ENCODE measurements around the gene TEN1. TPM values are rescaled to one million over a fixed set of nuclear protein-coding genes. Genes with fewer than 3 reads are reported as not detected.

TEN1 gene
- total RNA-seq, 1 experiment from 2014 or later = 58.3 TPM

- Histone ChIP-seq H3K27ac (ENCODE audit: low read length) (no peak overlapping the region), H3K4me1 (ENCODE audit: insufficient read depth, low read length) (no peaks in the 10 kb centered on the region), H3F3A (ENCODE audit: low read length, unreplicated experiment) (no peaks in the 10 kb centered on the region), H4K20me1 (ENCODE audit: low read length) (no peaks in the 10 kb centered on the region), H3K4me3 (ENCODE audit: low read length) (no peak overlapping the region), H3K9ac (ENCODE audit: low read length) (no peak overlapping the region), H3K36me3 (ENCODE audit: low read depth, low read length) (no peaks in the 10 kb centered on the region), H3K9me2 (replicated peaks; ENCODE audit: low read length) (no peaks in the 10 kb centered on the region), H2AFZ (ENCODE audit: low read length) (no peak overlapping the region), H3K27me3 (ENCODE audit: low read length) (no peaks in the 10 kb centered on the region), H3K4me2 (ENCODE audit: low read length) (no peak overlapping the region), H3K9me3 (ENCODE audit: low read length) (no peaks in the 10 kb centered on the region), H3K79me2 (ENCODE audit: low read length) (no peaks in the 10 kb centered on the region)
- intact Hi-C loops (cut with micrococcal nuclease) = no loop called here
- TF ChIP-seq EZH2phosphoT487 (IDR thresholded peaks at IDR 0.05; ENCODE audit: borderline replicate concordance, low read length) (no peak), EZH2 (IDR thresholded peaks at IDR 0.05; ENCODE audit: low read length, unreplicated experiment) (no peak), CTCF (conservative IDR thresholded peaks at IDR 0.05; ENCODE audit: low read depth, low read length) (no peak)
- BruUV-seq (replicated peaks) = no TSS peak
- DNase-seq (no peak), ATAC-seq (no peak)
- POLR2A ChIA-PET (ENCODE audit: unreplicated experiment) = interaction anchor here (0.5 kb wide), 1 partner anchor 28 kb away, joined by 3 read pairs; no protein-coding TSS in a partner anchor
- CTCF ChIA-PET = no interaction called here
Observed at GRCh38 chr17:75932852-75933251, 46.2 kb upstream of the TEN1 start.

- no peak overlapping the region for H3K9ac ChIP-seq (ENCODE audit: low read length)
- no peaks in the 10 kb centered on the region for H3K9me3 ChIP-seq (ENCODE audit: low read length)
- no peaks in the 10 kb centered on the region for H4K20me1 ChIP-seq (ENCODE audit: low read length)
- H3F3A ChIP-seq (ENCODE audit: low read length, unreplicated experiment) = no peaks in the 10 kb centered on the region
- POLR2A ChIA-PET (ENCODE audit: unreplicated experiment) = no interaction called here
- no peak for DNase-seq
- H3K79me2 ChIP-seq (ENCODE audit: low read length) = no peaks in the 10 kb centered on the region
- TF ChIP-seq EZH2phosphoT487 (IDR thresholded peaks at IDR 0.05; ENCODE audit: borderline replicate concordance, low read length) = no peak
- no peak for TF ChIP-seq CTCF (conservative IDR thresholded peaks at IDR 0.05; ENCODE audit: low read depth, low read length)
- TF ChIP-seq EZH2 (IDR thresholded peaks at IDR 0.05; ENCODE audit: low read length, unreplicated experiment) = no peak
- intact Hi-C loops (cut with micrococcal nuclease) = no loop called here
- no peak overlapping the region for H2AFZ ChIP-seq (ENCODE audit: low read length)
- no peak overlapping the region for H3K27ac ChIP-seq (ENCODE audit: low read length)
- H3K4me3 ChIP-seq (ENCODE audit: low read length) = no peak overlapping the region
- no peaks in the 10 kb centered on the region for H3K4me1 ChIP-seq (ENCODE audit: insufficient read depth, low read length)
- H3K4me2 ChIP-seq (ENCODE audit: low read length) = no peak overlapping the region
- H3K36me3 ChIP-seq (ENCODE audit: low read depth, low read length) = no peaks in the 10 kb centered on the region
- no peaks in the 10 kb centered on the region for H3K27me3 ChIP-seq (ENCODE audit: low read length)
- BruUV-seq (replicated peaks) = no TSS peak
- CTCF ChIA-PET = no interaction called here
- no peak for ATAC-seq
- H3K9me2 ChIP-seq (replicated peaks; ENCODE audit: low read length) = no peaks in the 10 kb centered on the region
Observed at GRCh38 chr17:75933808-75934207, 45.2 kb upstream of the TEN1 start.

GRCh38 chr17:75937652-75938051, 41.4 kb upstream of the TEN1 start:
- intact Hi-C loops (cut with micrococcal nuclease) = no loop called here
- Histone ChIP-seq H3K9ac (ENCODE audit: low read length) (no peak overlapping the region), H3K36me3 (ENCODE audit: low read depth, low read length) (no peaks in the 10 kb centered on the region), H2AFZ (ENCODE audit: low read length) (no peak overlapping the region), H3K27me3 (ENCODE audit: low read length) (no peaks in the 10 kb centered on the region), H3K27ac (ENCODE audit: low read length) (no peak overlapping the region), H3K4me2 (ENCODE audit: low read length) (no peak overlapping the region), H3K9me3 (ENCODE audit: low read length) (no peaks in the 10 kb centered on the region), H3F3A (ENCODE audit: low read length, unreplicated experiment) (no peaks in the 10 kb centered on the region), H3K4me1 (ENCODE audit: insufficient read depth, low read length) (peaks cover 11% of the 10 kb centered on the region; the same call in 1 of the 2 replicates), H4K20me1 (ENCODE audit: low read length) (no peaks in the 10 kb centered on the region), H3K9me2 (replicated peaks; ENCODE audit: low read length) (no peaks in the 10 kb centered on the region), H3K4me3 (ENCODE audit: low read length) (no peak overlapping the region), H3K79me2 (ENCODE audit: low read length) (0 out of 2 replicates have a peak, but pooled peaks cover 4% of the 10 kb centered on the region)
- TF ChIP-seq EZH2 (IDR thresholded peaks at IDR 0.05; ENCODE audit: low read length, unreplicated experiment) (no peak), CTCF (conservative IDR thresholded peaks at IDR 0.05; ENCODE audit: low read depth, low read length) (no peak), EZH2phosphoT487 (IDR thresholded peaks at IDR 0.05; ENCODE audit: borderline replicate concordance, low read length) (no peak)
- DNase-seq (no peak), ATAC-seq (no peak)
- CTCF ChIA-PET = no interaction called here
- no TSS peak for BruUV-seq (replicated peaks)
- POLR2A ChIA-PET (ENCODE audit: unreplicated experiment) = no interaction called here
